SK-N-MC (cell line): Measurements from ENCODE around the gene ADCY9.

Experiments
- EZH2 ChIP-seq: fragments of 200-600 bp; sonication (generic); IDR thresholded peaks from one replicate; pipeline ENCODE4 v1.6.1; 2017; ENCODE audit warnings: antibody characterized with exemption
- FOXP2 ChIP-seq: optimal IDR thresholded peaks from 2 replicates; pipeline ENCODE3; 2011; ENCODE audit warnings: mild to moderate bottlenecking, moderate library complexity; ENCODE audit not compliant: insufficient read depth; ENCODE audit errors: extremely low read length, control extremely low read depth

DNA sequence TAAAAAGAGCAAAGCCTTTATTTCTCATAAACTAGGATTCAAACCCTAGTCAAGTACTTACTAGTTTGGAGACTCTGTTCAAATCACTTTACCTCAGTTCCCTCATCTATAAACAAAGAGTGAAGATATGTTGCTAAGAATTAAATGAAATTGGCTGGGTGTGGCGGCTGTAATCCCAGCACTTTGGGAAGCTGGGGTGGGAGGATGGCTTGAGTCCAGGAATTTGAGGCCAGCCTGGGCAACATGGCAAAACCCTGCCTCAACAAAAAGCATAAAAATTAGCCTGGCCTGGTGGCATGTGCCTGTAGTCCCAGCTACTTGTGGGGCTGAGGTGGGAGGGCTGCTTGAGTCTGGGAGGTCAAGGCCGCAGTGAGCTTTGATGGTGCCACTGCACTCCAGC, 121.2 kb downstream of the ADCY9 start:
- TF ChIP-seq EZH2 (no peak), FOXP2 (no peak)
